ENCODE data around the gene ZNF212. TPM values are rescaled to one million over a fixed set of nuclear protein-coding genes. Genes with fewer than 3 reads are reported as not detected.
A peak's percentile ranks its signal among the peaks of the same experiment; 100 is the strongest.
"Not testable (repeated sequence)": the region's sequence is repeated elsewhere in the genome, so short reads cannot be mapped to it uniquely, and the experiment has no call there.

Gene ZNF212
- total RNA-seq, 1 donor from 2014 or later = 3.4 TPM

DNA sequence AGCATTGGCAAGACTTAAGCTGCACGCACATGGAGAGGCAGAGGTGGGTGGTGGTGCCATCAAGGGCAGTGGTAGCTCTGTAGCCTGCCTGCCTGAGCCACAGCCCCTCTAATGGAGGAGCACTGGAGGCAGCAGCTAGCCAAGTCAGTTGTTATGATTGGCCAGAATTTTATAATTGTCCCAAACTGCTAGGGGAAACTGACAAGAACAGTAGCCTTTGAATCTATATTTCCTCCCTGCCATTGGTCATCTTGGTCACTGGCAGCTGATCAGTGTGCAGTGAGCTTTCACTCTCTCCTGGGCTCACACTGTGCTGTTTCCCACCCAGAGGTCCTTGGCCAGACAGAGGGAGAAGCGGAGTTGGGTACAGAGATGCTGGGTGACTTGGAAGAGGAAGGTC lies 12.9 kb downstream of the ZNF212 start:
- DNase-seq (ENCODE audit: low read depth in 2 of 2) = peak in 1 of 2 donors; percentile 81

DNA sequence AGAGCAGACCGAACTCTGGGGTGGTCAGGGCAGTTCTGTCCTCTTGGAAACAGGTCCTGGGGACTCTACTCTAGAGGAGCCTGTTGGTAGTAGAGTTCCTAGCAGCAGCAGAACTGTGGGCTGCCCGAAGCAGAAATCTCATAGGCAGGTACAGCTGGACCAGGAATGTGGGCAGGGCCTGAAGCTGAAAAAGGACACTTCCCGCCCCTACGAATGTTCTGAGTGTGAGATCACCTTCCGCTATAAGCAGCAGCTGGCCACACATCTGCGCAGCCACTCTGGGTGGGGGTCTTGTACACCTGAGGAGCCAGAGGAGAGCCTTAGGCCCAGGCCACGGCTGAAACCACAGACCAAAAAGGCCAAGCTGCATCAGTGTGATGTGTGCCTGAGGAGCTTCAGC lies 14.2 kb downstream of the ZNF212 start:
- no peak for DNase-seq (ENCODE audit: low read depth in 2 of 2)

DNA sequence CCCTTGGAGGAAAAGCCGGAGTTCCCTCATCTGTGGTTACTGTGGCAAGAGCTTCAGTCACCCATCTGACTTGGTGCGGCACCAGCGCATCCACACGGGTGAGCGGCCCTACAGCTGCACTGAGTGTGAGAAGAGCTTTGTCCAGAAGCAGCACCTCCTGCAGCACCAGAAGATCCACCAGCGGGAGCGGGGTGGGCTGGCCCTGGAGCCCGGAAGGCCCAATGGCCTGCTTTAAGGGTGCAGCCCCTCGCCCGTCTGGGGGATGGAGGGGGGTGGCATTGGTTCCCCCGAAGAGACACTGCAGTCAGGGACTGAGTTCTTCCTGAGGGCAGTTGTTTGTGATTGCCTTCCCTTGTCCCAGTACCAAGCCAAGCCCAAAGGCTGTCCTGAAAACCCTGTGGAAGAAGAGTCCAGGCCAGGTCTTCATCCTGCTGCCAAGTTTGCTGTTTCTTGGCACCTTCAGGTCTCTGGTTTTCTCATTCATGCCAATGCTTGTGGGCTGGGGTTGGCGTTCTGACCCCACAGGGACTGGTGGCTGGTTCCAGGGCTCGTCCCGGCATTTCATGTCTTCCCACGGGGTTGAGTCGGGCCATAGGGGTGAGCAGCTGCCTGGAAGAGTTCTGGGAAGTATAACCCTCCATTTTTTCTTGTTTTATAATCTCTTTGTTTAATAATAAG lies 14.9 kb downstream of the ZNF212 start:
- DNase-seq (ENCODE audit: low read depth in 2 of 2) = no peak

DNA sequence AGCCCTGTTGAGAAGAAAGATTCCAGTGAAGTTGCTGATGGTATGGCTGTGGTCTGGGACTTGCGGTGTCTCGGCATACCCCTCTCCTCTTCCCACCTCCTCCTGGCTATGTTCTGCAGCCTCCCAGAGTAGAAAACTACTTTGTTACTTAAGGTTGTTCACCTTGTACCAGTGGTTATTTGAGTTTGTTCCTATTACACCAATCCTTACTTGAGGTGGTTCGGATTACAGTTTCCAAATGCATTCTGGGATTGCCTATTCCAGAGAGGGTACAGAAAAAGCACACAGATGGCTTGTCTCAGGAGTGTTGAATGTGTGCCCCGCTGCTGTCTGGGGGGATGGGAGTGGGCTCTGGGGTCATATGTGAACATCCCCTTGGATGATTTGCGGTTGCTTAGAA lies 15.7 kb downstream of the ZNF212 start:
- DNase-seq (ENCODE audit: low read depth in 2 of 2) = no peak

DNA sequence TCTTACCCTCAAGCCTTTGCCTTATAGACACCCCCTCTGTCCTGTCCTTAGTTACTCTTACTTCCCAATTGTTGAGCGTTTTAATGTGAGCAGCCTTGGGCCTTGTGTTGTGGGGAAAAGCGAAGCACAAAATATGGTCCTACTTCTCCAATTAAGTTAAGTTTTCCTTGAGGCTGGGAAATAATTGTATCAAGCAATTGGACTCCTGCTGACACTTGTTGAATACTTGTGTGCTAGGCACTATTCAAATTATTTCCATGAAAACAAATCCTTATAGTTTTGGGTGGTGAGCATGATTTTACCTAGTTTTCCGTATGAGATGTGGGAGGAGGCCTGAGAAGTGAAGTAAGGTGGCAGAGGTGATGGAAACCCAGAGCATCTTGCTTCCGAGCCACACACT lies 17.1 kb downstream of the ZNF212 start:
- DNase-seq (ENCODE audit: low read depth in 2 of 2) = no peak

DNA sequence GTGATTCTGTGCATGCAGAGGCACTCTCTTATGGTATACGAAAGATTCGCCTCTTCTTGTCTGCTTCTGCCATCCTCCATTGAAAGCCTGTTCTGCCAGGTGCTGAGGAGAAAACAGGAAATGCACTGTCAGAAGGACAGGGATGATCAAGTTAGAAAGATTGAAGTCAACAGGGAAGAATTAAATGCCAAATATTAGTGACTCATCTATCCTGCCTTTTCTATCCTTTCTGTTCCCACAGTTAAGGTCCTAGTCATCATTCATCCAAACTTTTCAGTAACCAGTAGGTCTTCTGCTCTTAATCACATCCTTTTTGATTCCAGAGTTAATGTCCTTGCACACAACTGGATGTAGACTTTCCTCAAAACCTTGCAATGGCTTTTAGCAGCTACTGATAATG lies 17.7 kb downstream of the ZNF212 start:
- DNase-seq (ENCODE audit: low read depth in 2 of 2) = peak in 1 of 2 donors; percentile 55

DNA sequence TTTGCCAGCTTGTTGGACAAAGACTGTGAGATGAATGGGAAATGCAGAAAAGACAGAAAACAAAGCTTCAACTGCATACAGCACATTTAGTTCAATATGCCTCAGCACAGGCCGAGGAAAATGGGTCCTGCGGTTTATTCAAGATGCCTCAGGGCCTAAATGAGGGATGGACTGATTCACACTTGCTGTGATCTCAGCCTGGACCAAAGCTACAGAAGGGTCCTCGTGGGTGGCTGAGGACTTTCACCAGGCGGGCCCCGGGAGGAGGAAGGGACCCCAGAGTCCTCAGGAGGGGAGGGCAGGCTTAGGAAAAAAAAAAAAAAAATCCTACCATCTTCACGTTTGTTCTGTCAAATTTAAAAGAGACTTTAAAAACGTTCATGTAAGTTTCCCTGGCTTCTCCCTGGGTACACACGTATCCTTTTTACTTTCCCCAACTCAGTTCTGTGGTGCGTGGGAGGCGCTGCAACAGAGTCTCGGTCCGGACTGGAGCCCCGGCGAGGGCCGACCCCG lies 21.9 kb downstream of the ZNF212 start:
- DNase-seq (ENCODE audit: low read depth in 2 of 2) = peak in 1 of 2 donors; percentile 16

DNA sequence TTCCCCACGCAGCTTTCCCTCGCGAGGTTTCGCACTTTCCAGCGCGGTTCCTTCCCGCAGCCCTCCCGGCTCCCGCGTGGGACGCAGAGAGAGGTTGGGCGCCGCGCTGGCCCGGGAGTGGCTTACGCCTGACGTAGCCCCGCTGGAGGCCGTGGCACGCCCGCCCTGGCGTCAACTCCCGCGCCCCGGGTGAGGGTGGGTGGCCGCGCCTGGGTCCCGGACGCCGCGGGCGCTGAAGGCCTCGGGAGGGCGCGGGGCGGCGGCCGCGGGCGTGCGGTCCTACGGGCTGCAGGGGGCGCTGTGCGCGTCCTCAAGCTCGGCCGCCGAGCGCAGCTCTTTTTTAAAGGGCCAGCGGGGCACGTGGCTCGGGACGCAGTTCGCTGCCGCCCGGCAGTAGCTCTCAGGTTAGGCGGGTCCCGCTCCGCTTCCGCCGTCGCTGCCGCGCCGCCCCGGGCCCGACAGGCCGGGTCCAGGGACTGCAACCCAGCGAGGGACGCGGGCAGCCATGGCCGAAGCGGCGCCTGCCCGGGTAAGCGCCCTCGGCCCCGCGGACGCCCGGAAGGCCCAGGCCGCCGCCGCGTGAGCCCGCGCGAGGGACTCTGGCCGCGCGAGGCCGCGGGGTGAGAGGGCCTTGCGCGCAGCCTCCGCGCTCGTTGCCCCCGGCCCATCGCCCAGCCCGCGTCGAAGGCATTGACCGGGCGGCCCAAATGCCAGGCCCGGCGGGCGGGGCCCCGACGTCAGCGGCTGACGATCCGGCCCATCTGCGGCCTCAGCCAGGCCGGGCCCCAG lies 22.6 kb downstream of the ZNF212 start, which contains the start of gene ZNF783:
Gene ZNF783 (plus strand): TSS at position 368 of the 789 bp plus-strand sequence. CDS start 138 bp downstream, at position 506.
- peak; percentile 91 to 94 for DNase-seq (ENCODE audit: low read depth in 2 of 2)

DNA sequence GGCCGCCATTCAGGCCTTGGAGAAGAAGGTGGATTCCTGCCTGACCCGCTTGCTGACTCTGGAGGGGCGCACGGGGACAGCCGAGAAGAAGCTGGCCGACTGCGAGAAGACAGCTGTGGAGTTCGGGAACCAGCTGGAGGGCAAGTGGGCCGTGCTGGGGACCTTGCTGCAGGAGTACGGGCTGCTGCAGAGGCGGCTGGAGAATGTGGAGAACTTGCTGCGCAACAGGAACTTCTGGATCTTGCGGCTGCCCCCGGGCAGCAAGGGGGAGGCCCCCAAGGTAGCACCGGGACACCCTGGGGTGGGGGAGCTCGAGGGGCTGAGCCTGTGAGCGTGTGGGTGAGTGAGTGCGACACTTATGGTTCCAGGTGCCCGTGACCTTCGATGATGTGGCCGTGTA lies 27.0 kb downstream of the ZNF212 start:
- no peak for DNase-seq (ENCODE audit: low read depth in 2 of 2)

DNA sequence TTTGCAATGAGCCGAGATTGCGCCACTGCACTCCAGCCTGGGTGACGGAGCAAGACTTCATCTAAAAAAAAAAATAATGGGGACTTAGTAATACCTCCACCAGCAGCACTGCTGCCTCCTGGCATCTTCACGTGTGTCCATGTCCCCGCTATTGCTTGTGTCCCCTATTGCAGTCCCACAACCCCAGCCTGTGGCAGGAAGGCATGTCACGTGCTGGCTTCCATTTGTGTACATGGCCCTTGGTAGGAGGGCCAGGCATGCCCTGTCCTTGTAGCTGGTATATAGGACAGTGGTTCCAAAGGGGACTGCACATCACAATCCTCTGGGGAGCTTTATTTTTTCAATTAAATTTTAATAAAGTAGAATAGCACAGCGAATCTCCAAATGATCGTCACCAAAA lies 28.3 kb downstream of the ZNF212 start:
- no peak for DNase-seq (ENCODE audit: low read depth in 2 of 2)

DNA sequence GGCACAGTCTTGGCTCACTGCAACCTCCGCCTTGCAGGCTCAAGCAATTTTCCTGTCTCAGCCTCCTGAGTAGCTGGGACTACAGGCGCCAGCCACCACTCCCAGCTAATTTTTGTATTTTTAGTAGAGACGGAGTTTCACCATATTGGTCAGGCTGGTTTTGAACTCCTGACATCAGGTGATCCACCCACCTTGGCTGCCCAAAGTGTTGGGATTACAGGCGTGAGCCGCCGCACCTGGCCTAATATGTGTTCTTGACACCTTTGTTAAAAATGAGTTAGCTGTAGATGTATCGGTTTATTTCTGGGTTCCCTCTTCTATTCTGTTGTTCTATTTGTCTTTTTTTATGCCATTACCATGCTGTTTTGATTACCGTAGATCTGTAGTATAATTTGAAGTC lies 35.0 kb downstream of the ZNF212 start:
- DNase-seq (ENCODE audit: low read depth in 2 of 2) = not testable (repeated sequence)

DNA sequence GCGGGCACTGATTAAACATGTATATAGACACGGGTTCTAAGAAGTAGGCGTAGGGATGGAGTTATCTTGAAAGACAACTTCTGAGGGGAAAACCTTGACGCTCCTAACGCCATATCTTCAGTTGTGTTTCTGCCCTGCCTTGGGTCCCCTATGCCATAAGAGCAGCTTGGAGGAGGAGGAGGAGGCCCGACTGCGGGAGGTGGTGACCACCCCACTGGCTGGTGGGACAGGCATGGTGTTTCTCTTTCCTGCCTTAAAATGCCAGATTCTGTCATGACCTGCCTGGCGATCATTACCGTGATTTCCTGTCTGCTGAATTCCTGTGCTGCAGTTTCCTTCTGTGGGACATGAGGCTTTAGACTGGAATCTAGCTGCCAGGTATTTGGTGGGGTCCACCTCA lies 38.4 kb downstream of the ZNF212 start:
- DNase-seq (ENCODE audit: low read depth in 2 of 2) = peak in 1 of 2 donors; percentile 45

DNA sequence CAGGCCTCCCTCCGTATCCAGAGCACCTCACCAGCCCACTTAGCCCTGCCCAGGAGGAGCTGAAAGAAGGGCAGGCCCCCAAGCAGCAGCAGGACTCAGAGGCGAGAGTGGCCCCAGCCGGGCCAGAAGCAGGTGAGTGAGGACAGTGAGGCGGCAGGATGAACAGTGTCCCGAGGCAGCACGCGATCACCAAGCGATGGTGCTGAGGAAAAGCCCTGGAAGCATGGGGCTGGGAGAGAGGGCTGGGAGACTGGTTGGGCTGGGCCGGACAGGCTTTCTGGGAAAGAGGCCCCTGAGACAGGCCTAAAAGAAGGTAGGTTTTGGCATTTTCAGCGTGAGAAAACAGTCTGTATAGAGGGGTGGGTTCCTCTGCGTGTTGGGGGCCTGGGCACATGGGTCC lies 38.9 kb downstream of the ZNF212 start:
- no peak for DNase-seq (ENCODE audit: low read depth in 2 of 2)

DNA sequence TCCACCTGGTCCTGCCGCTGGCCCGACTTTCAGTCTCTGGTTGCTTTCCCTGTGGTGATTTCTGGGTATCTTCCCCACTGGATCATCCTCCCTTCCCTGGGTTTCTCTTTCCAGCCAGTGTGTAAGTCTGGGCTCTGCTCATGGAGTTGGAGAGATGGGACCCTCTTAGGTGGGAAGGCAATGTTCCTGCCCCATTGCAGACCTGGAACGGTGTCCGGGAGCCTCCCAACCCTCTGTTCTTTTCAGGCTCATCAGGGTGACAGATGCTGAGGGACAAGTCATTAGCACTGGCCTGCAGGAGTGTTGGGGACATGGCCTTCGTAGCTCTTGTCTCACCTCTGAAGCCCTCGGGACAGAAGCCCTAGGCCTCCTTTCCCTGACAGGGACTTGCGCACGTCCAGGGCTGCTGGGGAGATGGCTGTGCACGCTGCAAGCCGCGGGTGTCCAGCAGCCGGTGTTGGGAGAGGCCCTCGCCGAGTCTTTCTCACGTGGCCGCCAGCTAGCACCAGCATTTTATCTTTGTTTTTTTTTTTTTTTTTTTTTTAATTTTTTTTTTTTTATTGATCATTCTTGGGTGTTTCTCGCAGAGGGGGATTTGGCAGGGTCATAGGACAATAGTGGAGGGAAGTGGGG lies 39.8 kb downstream of the ZNF212 start:
- DNase-seq (ENCODE audit: low read depth in 2 of 2) = no peak

DNA sequence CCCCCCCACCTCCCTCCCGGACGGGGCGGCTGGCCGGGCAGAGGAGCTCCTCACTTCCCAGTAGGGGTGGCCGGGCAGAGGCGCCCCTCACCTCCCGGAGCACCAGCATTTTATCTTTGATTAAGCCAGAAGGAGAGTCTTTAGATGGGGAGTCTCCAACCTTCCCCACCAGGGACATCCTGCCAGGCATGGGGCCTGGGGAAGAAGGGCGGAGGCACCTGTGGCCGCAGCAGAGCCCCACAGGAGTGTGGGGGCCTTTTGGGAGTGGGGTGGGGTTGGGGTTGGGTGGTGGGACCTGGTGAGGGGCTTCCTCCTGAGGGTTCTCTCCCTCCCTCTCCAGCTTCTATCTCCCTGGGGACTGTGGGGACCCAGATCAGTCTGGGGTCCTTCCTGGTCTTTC lies 40.7 kb downstream of the ZNF212 start:
- DNase-seq (ENCODE audit: low read depth in 2 of 2) = no peak

DNA sequence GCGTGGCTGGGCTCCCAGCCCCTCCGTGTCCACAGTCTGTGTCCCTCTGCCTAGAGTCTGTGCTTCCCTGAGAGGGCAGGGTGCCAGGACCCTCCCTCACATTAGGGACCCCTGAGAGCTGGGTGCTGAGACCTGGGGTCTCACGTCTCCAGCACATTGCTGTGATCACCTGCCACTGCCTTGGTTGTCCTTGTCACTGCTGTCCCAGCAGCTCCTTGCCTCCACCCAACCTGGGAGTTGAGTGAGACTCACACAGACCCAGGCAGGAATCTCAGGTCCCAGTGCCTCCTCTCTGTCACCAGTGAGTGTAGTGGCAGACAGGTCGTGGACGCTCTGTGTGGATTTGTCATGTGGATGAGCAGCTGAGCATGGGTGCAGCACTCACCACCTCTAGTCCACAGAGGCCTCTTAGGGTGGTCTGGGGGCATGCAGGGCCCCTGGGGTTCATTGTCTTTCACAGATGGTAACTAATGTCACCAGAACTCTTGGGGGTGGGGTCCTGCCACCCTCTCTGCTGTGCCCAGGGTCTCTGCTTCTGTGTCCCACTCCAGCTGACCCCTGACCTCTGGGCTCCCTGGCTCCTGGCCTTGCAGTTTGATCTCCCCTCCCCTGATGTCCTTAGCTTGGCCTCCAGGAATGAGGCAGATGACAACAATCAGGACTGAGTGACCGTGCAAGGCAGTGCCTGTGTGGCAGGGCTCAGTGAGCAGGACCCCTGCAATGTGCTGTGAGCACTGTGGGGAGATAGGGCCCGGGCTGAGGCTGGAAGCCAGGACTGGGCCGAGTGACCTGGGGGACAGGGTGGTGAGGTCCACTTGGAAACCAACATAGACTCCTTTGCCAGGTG lies 41.4 kb downstream of the ZNF212 start:
- DNase-seq (ENCODE audit: low read depth in 2 of 2) = no peak

DNA sequence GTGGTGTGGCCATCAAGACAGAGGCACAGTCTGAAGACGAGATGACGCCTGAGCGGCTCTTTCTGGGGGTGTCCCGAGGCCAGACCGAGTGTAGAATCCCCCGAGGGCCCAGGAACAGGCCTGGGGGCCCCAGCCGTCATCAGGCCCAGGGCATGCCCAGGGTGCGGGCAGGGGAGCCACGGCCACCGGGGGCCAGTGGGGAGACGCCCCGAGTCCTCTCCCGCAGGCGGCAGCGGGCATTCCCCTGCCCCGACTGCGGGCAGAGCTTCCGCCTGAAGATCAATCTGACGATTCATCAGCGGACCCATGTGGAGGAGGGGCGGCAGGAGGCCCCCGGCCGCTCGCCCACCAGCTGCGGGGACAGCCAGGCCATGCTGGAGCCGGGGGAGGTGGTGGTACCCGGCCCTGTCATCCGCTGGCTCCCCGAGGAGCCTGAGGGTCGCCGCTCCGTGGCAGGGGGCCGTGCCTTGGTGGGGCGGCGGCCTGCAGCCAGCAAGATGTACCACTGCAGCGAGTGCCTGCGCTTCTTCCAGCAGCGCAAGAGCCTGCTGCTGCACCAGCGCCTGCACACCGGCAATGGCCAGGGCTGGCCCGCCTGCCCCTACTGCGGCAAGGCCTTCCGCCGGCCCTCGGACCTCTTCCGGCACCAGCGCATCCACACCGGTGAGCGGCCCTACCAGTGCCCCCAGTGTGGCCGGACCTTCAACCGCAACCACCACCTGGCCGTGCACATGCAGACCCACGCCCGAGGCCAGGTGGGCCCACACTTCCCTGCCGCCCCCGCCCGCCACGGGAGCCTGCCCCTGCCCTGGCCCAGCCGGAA lies 42.3 kb downstream of the ZNF212 start:
- no peak for DNase-seq (ENCODE audit: low read depth in 2 of 2)

DNA sequence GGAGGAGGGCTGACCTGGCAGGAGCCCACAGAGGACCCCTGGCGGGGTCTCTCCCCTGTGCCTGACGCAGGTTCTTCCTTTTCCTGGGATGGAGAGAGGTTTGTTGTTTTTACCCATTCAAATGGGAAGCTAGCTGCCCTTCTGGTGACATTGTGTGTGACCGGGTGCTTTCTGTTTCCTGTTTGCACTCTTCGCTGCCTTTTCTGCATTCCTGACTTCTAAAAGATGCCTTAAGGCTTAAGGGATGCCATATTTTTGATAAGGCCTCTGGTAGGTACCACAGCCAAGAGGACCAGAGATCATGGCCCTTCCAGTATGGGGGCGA lies 42.8 kb downstream of the ZNF212 start:
- peak in 1 of 2 donors; percentile 63 for DNase-seq (ENCODE audit: low read depth in 2 of 2)

DNA sequence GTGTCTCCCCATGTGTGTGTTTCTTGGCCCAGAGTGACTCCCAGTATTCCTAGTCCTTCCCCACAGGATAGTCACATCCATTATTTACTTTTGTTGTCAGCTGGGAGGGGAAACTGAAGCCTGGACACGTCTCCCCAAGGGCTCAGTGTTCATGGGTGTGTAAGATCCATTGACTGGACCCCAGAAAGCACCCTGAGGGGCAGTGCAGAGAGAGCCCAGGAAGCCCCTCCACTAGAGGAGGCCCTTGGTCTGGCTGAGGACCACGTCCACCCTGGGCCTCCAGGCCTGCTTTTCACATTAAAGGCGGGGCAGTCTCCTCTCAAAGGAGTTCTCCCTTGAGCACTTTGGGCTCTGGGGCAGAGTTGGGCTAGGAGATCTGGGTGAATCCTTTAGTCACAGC lies 43.9 kb downstream of the ZNF212 start:
- DNase-seq (ENCODE audit: low read depth in 2 of 2) = no peak

DNA sequence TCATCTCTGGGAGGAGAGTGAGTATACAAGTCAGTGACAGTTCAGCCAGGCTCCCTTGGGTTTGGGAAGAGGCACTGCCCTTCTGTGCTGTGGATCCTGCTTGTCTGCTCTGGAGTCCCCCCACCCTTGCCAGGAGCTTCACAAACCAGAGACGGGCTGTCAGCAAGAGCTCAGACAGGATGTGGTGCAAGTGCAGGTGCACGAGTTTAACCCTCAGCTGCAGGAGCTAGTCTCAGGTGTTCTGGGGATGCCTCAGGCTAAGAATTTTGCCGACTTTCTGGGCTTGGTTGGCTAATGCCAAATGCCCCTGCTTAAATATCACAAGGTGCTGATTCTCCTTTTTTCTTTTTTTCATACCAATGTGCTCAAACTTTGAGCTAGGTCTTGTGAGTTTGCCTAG lies 44.9 kb downstream of the ZNF212 start:
- no peak for DNase-seq (ENCODE audit: low read depth in 2 of 2)
